ENCODE results near the gene WDPCP.
"Not testable (repeated sequence)": the region's sequence is repeated elsewhere in the genome, so short reads cannot be mapped to it uniquely, and the experiment has no call there.

WDPCP gene

GRCh38 chr2:63093502-63093901 lies 494.8 kb downstream of the WDPCP start:
- DNase-seq = no peak

DNA sequence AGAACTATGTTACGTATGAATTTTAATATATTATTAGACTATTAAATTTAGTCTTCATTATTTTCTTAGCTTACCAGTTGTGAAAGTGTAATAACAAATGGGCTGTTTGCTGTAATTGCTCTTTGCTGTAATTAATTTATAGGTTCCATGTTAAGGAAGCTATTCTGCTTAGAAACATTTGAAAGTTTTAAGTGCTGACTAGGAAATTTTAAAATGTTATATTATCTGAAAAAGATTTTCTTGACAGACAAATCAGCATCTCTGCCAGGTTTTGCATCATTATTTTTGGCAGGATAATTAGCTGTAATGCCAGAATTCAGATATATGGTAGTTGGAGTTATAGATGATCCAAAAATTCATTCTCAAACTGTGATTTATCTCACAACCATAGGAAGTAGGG lies 495.4 kb downstream of the WDPCP start:
- DNase-seq = no peak

DNA sequence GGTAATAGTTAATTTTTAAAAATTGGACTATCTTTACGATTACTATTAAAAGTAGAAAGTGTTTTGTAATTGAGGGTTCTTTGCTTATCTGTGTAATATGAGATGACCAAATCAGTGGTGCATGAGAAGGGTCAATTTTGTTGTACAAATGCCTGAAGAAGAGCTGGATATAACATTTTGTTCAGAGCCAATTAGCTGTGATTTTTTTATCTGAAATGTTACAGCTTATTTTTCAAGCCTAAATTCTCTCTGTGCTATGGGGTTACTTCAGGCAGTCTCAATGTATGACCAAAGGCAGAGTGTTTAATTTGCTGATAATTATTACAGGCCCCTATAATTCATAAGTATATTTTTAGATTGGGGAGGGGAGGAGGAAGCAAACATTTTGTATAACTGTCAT lies 495.9 kb downstream of the WDPCP start:
- no peak for DNase-seq

GRCh38 chr2:63086687-63087086 lies 501.6 kb downstream of the WDPCP start:
- no peak for DNase-seq

DNA sequence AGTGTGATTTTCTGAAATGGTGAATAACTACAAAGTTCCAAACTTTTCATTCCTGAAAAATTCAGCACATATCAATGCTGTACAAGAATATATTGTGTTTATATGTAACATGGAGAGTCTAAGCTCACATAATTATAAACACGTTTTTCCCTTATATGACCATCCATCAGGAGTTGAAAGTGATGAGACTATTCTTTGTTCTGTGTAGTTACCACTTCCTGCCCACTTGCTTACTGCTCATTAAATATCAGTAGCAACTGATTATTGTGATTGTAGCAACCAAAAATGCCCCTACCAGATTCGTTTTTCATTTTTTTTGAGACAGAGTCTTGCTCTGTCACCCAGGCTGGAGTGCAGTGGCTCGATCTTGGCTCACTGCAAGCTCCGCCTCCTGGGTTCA lies 506.9 kb downstream of the WDPCP start:
- no peak for DNase-seq

DNA sequence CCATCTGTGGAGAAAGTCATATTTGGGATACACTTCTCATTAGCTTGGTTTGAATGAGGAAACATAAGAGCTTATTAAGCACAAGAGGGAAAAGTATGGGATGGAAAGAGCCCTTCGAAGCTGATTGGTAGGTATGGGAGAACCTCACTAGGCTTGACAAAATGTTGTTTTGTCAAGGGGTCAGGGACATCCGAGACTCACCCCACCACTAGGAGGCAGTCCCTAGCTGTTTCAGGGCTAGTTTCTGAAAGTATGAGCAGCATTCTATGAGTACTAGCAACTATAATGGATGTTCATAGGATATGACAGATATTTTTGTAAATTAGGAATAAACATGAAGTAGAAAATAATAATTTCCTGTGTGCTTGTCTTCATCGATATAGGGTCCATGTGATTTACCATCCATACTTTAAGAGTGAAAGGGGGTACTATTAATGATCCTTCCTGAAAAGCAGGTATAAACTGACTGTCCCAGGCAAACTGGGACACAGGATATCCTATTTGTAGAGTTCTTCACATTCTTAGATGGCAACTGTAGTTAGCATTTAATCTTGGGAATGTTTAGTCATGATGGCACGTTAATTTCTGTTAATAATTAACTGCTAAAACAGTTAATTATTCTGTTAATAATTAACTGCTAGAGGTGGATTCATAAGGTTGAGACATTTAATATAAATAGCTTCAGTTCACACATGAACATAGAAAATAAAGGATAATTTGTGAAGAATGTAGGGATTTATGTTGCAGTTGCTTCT lies 509.2 kb downstream of the WDPCP start:
- no peak for DNase-seq

GRCh38 chr2:63074399-63074798 lies 513.9 kb downstream of the WDPCP start:
- not testable (repeated sequence) for DNase-seq

- DNase-seq = no peak
Measured at GRCh38 chr2:63073994-63074393, 514.3 kb downstream of the WDPCP start.

DNA sequence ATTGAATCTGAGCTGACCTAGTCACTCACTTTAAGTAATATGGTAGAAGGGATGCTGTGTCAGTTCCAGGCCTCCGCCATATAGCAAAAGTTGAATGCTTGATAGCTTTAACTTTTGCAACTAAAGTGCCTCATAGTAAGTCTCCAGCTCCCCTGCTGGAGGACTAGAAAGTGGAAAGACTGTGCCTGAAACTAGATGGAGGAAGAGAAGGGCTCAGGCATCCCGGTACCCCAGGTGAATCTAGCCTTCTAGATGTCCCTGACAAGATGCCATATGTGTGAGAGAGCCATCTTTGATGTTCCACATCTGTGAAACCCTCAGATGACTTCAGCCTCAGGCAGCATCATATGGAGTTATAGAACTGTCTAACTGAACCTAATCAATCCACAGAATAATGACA lies 516.6 kb downstream of the WDPCP start:
- DNase-seq = no peak
